ENCODE results near the gene BSN. TPM values are rescaled to one million over a fixed set of nuclear protein-coding genes. Genes with fewer than 3 reads are reported as not detected.
"Not testable (repeated sequence)": the region's sequence is repeated elsewhere in the genome, so short reads cannot be mapped to it uniquely, and the experiment has no call there.

Gene BSN
- total and polyA plus RNA-seq, 3 experiments from 2014 or later, result 0.33 to 0.46 TPM; not detected in 1

- peaks cover 16 to 44% (median 24%) of the 10 kb centered on the region in 3 donors for H3K4me1 Mint-ChIP-seq
- POLR2A ChIA-PET, result not testable (repeated sequence)
These were observed 131.6 kb downstream of the BSN start for GRCh38 chr3:49685846-49686245.

GRCh38 chr3:49686346-49686745 is 132.1 kb downstream of the BSN start:
- H3K27ac Mint-ChIP-seq; H3K9me3 ChIP-seq (ENCODE audit: low read length); H3K9me3 Mint-ChIP-seq; H3K36me3 ChIP-seq (ENCODE audit: insufficient read depth, low read length); H3K27me3 Mint-ChIP-seq; H3K27me3 ChIP-seq (ENCODE audit: insufficient read depth, low read length, poor library complexity, severe bottlenecking); H3K27ac ChIP-seq (ENCODE audit: low read depth, low read length); POLR2A ChIA-PET; CTCF ChIA-PET: not testable (repeated sequence)
- peak; percentile 11 to 66 (median 32) for DNase-seq
- peak overlapping the region; percentile 39 for H3K4me3 ChIP-seq (ENCODE audit: low read length)
- Mint-ChIP-seq H3K4me1 (peaks cover 21 to 49% (median 29%) of the 10 kb centered on the region in 3 donors), H3K36me3 (peaks cover 0 to 42% (median 2%) of the 10 kb centered on the region in 3 donors), H3K4me3 (peak overlapping the region in 6 of 7 donors; percentile 48 to 74 (median 70))
- H3K4me1 ChIP-seq (ENCODE audit: insufficient read depth, low read length), result peaks cover 18% of the 10 kb centered on the region

More at GRCh38 chr3:49685846-49686245, 131.6 kb downstream of the BSN start:
- H3K9me3 ChIP-seq (ENCODE audit: low read length); H3K9me3 Mint-ChIP-seq; DNase-seq; CTCF ChIA-PET; H3K27ac Mint-ChIP-seq; H3K36me3 ChIP-seq (ENCODE audit: insufficient read depth, low read length); H3K27me3 ChIP-seq (ENCODE audit: insufficient read depth, low read length, poor library complexity, severe bottlenecking); H3K27me3 Mint-ChIP-seq; H3K4me3 ChIP-seq (ENCODE audit: low read length); H3K27ac ChIP-seq (ENCODE audit: low read depth, low read length): not testable (repeated sequence)
- H3K4me1 ChIP-seq (ENCODE audit: insufficient read depth, low read length), result peaks cover 13% of the 10 kb centered on the region
- Mint-ChIP-seq H3K4me3 (peak overlapping the region in 1 of 7 donors; percentile 74), H3K36me3 (peaks cover 0 to 45% (median 2%) of the 10 kb centered on the region in 3 donors)

GRCh38 chr3:49686769-49687423 is 132.6 kb downstream of the BSN start:
- POLR2A ChIA-PET; H3K27ac ChIP-seq (ENCODE audit: low read depth, low read length); H3K36me3 ChIP-seq (ENCODE audit: insufficient read depth, low read length); H3K9me3 Mint-ChIP-seq; H3K9me3 ChIP-seq (ENCODE audit: low read length); CTCF ChIA-PET; H3K27me3 Mint-ChIP-seq; H3K27me3 ChIP-seq (ENCODE audit: insufficient read depth, low read length, poor library complexity, severe bottlenecking); H3K4me3 ChIP-seq (ENCODE audit: low read length): not testable (repeated sequence)
- peaks cover 21 to 52% (median 30%) of the 10 kb centered on the region in 3 donors for H3K4me1 Mint-ChIP-seq
- H3K4me3 Mint-ChIP-seq, result peak overlapping the region; percentile 26 to 98 (median 50)
- H3K27ac Mint-ChIP-seq, result peak overlapping the region in 1 of 8 donors; percentile 5
- DNase-seq, result peak in 4 of 5 donors; percentile 9 to 48 (median 32)
- H3K36me3 Mint-ChIP-seq, result peaks cover 0 to 37% (median 2%) of the 10 kb centered on the region in 3 donors
- peaks cover 20% of the 10 kb centered on the region for H3K4me1 ChIP-seq (ENCODE audit: insufficient read depth, low read length)

- H3K27me3 Mint-ChIP-seq; CTCF ChIA-PET; H3K27ac ChIP-seq (ENCODE audit: low read depth, low read length); H3K36me3 ChIP-seq (ENCODE audit: insufficient read depth, low read length); H3K4me3 ChIP-seq (ENCODE audit: low read length); DNase-seq; H3K9me3 Mint-ChIP-seq; POLR2A ChIA-PET; H3K27me3 ChIP-seq (ENCODE audit: insufficient read depth, low read length, poor library complexity, severe bottlenecking); H3K9me3 ChIP-seq (ENCODE audit: low read length): not testable (repeated sequence)
- peak overlapping the region in 2 of 8 donors; percentile 5 to 63 for H3K27ac Mint-ChIP-seq
- H3K4me1 ChIP-seq (ENCODE audit: insufficient read depth, low read length), result peaks cover 20% of the 10 kb centered on the region
- H3K4me1 Mint-ChIP-seq, result peaks cover 22 to 54% (median 31%) of the 10 kb centered on the region in 3 donors
- peak overlapping the region in 6 of 7 donors; percentile 26 to 98 (median 90) for H3K4me3 Mint-ChIP-seq
- peaks cover 0 to 32% (median 2%) of the 10 kb centered on the region in 3 donors for H3K36me3 Mint-ChIP-seq
These were observed 133.1 kb downstream of the BSN start for GRCh38 chr3:49687424-49687795.

- DNase-seq; H3K27me3 ChIP-seq (ENCODE audit: insufficient read depth, low read length, poor library complexity, severe bottlenecking); H3K27me3 Mint-ChIP-seq; POLR2A ChIA-PET; H3K36me3 ChIP-seq (ENCODE audit: insufficient read depth, low read length); H3K9me3 Mint-ChIP-seq; H3K9me3 ChIP-seq (ENCODE audit: low read length): not testable (repeated sequence)
- Histone ChIP-seq H3K4me3 (ENCODE audit: low read length) (peak overlapping the region; percentile 97), H3K4me1 (ENCODE audit: insufficient read depth, low read length) (peaks cover 20% of the 10 kb centered on the region), H3K27ac (ENCODE audit: low read depth, low read length) (peak overlapping the region; percentile 76)
- Mint-ChIP-seq H3K27ac (peak overlapping the region; percentile 95 to 99 (median 96)), H3K36me3 (peaks cover 0 to 23% (median 0%) of the 10 kb centered on the region in 3 donors), H3K4me1 (peaks cover 27 to 58% (median 34%) of the 10 kb centered on the region in 3 donors), H3K4me3 (peak overlapping the region; percentile 94 to 98 (median 97))
- CTCF ChIA-PET, result interaction anchor here (1.7 kb wide), 1 partner anchor 149 kb away, joined by 4 read pairs; no protein-coding TSS in a partner anchor
These were observed 134.2 kb downstream of the BSN start for GRCh38 chr3:49688338-49689045.

- Histone ChIP-seq H3K4me1 (ENCODE audit: insufficient read depth, low read length) (peaks cover 20% of the 10 kb centered on the region), H3K4me3 (ENCODE audit: low read length) (peak within 1 kb of the TSS; percentile 97), H3K9me3 (ENCODE audit: low read length) (no peaks in the 10 kb centered on the region), H3K27ac (ENCODE audit: low read depth, low read length) (peak within 1 kb of the TSS; percentile 76), H3K36me3 (ENCODE audit: insufficient read depth, low read length) (no peaks in the 10 kb centered on the region), H3K27me3 (ENCODE audit: insufficient read depth, low read length, poor library complexity, severe bottlenecking) (no peaks in the 10 kb centered on the region)
- Mint-ChIP-seq H3K27me3 (peaks cover 0 to 5% of the 10 kb centered on the region in 2 donors), H3K36me3 (peaks cover 0 to 19% (median 1%) of the 10 kb centered on the region in 3 donors), H3K27ac (peak within 1 kb of the TSS; percentile 95 to 99 (median 96)), H3K4me1 (peaks cover 34 to 66% (median 41%) of the 10 kb centered on the region in 3 donors), H3K4me3 (peak within 1 kb of the TSS; percentile 94 to 98 (median 97)), H3K9me3 (no peaks in the 10 kb centered on the region)
- DNase-seq, result peak; percentile 90 to 95 (median 92)
- ChIA-PET CTCF (interaction anchor here (1.7 kb wide), 1 partner anchor 150 kb away, joined by 4 read pairs; no protein-coding TSS in a partner anchor), POLR2A (no interaction called here)
These were observed 135.0 kb downstream of the BSN start, which contains the start of the genes MST1 and RNF123 for GRCh38 chr3:49689046-49689907. Gene MST1 (minus strand): TSS chr3:49689474. CDS start chr3:49688691, 783 bp downstream. Gene RNF123 (plus strand): TSS chr3:49689557. CDS start chr3:49691166, 1,609 bp downstream.

- DNase-seq; H3K9me3 Mint-ChIP-seq; H3K36me3 ChIP-seq (ENCODE audit: insufficient read depth, low read length); POLR2A ChIA-PET; H3K27me3 ChIP-seq (ENCODE audit: insufficient read depth, low read length, poor library complexity, severe bottlenecking); H3K27me3 Mint-ChIP-seq; H3K9me3 ChIP-seq (ENCODE audit: low read length); CTCF ChIA-PET: not testable (repeated sequence)
- H3K4me1 Mint-ChIP-seq, result peaks cover 35 to 67% (median 41%) of the 10 kb centered on the region in 3 donors
- Histone ChIP-seq H3K4me1 (ENCODE audit: insufficient read depth, low read length) (peaks cover 20% of the 10 kb centered on the region), H3K27ac (ENCODE audit: low read depth, low read length) (peak overlapping the region; percentile 76), H3K4me3 (ENCODE audit: low read length) (peak overlapping the region; percentile 97)
- H3K27ac Mint-ChIP-seq, result peak overlapping the region in 7 of 8 donors; percentile 77 to 99 (median 96)
- peaks cover 0 to 14% (median 1%) of the 10 kb centered on the region in 3 donors for H3K36me3 Mint-ChIP-seq
- peak overlapping the region; percentile 94 to 98 (median 97) for H3K4me3 Mint-ChIP-seq
These were observed 135.8 kb downstream of the BSN start for GRCh38 chr3:49689908-49690624.

Data from CD8-positive, alpha-beta memory T cell (primary cell).